Erythroblast (primary cell): ENCODE measurements around the gene PET100.

Source experiments
- GATA1 ChIP-seq: IDR thresholded peaks from 2 replicates; pipeline ENCODE4 v1.6.1; 2011; ENCODE audit warnings: low read depth, mild to moderate bottlenecking, control low read depth, low read length, moderate library complexity
- POLR2A ChIP-seq: IDR thresholded peaks from 2 replicates; pipeline ENCODE4 v1.6.1; 2011; ENCODE audit warnings: mild to moderate bottlenecking, low read length

DNA sequence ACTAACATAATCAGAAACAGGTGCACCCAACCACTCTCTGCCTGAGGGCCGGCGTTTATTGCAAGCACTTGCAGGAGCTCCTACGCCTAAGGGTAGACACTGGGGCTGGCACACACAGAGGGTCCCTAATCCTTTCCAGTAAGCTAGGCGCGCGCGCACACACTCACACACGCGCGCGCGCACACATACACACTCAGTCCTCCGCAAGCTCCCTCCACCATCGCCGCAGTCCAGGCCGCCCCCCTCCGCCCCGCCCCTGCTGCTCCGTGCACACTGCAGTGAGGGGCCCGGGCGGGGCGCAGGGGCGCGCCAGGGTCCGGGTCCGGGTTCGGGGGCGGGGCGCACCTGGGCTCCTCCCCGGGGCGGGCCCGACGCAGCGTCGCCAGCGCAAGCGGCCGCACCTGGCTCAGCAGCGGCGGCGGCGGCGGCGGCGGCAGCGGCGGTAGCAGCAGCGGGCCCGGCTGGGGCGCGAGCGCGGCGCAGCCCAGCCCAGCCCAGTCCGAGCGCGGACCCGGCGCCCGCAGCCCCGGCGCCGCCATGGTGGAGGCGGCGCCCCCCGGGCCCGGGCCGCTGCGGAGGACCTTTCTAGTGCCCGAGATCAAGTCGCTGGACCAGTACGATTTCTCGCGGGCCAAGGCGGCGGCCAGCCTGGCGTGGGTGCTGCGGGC, 34.0 kb upstream of the PET100 start, which contains the start of gene CAMSAP3:
- TF ChIP-seq POLR2A: no peak
- TF ChIP-seq GATA1: no peak
